ENCODE results near the gene ADGRB3. TPM values are rescaled to one million over a fixed set of nuclear protein-coding genes. Genes with fewer than 3 reads are reported as not detected.

ADGRB3 gene
- total RNA-seq, 4 donors from 2014 or later = 5.3 to 15.6 (median 7.6) TPM

DNA sequence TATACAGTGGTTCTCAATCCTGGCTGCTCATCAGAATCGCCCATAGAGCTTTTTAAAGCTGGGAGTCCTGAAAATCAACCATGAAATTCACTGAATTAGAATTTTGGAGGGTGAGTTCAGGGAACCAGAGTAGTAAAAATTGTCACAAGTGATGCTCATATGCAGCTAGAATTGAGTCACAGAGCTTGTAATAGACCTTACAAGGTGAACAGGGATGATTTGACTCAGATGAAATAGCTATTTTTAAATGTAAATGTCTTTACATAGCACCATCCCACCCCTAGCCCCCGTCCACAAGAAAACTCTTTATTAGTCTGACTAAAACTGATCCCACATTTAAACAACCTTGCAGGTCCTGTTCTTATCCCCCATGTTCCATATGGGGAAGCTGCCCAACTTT, 630.0 kb downstream of the ADGRB3 start:
- TF ChIP-seq POLR2A (IDR thresholded peaks at IDR 0.05) = no peak
- TF ChIP-seq, protein P1, sequence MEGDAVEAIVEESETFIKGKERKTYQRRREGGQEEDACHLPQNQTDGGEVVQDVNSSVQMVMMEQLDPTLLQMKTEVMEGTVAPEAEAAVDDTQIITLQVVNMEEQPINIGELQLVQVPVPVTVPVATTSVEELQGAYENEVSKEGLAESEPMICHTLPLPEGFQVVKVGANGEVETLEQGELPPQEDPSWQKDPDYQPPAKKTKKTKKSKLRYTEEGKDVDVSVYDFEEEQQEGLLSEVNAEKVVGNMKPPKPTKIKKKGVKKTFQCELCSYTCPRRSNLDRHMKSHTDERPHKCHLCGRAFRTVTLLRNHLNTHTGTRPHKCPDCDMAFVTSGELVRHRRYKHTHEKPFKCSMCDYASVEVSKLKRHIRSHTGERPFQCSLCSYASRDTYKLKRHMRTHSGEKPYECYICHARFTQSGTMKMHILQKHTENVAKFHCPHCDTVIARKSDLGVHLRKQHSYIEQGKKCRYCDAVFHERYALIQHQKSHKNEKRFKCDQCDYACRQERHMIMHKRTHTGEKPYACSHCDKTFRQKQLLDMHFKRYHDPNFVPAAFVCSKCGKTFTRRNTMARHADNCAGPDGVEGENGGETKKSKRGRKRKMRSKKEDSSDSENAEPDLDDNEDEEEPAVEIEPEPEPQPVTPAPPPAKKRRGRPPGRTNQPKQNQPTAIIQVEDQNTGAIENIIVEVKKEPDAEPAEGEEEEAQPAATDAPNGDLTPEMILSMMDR (IDR thresholded peaks at IDR 0.05) = no peak

DNA sequence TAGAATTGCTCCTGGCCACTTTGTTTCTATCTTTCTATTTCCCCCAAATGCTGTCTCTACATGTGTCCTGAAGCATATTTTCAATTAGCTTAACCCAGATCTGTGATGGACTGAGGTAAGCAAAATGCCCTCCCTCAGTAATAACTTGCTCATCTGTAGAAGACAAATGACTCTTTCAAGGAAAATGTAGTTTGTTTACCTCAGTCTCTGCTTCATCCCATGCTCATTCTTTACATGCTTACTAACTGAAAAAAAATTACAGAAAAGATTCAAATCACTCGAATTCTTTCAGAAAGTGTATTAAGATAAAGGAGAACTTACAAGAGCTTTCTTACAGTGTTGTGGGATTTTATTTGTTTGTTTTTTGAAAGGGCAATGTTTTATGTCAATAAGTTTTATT, 630.6 kb downstream of the ADGRB3 start:
- Histone ChIP-seq H3K36me3 (no peaks in the 10 kb centered on the region), H3K27me3 (no peaks in the 10 kb centered on the region), H3K4me3 (no peak overlapping the region), H3K4me1 (no peaks in the 10 kb centered on the region), H3K9me3 (no peaks in the 10 kb centered on the region), H3K27ac (no peak overlapping the region)
- TF ChIP-seq, protein P1 (IDR thresholded peaks at IDR 0.05) = no peak
- TF ChIP-seq POLR2A (IDR thresholded peaks at IDR 0.05) = no peak
- no peak for DNase-seq
- intact Hi-C loops (cut with DNase I; ENCODE audit: low total_unique reads) = loop anchor here (2.0 kb wide), 1 partner anchor 13 kb away; no protein-coding TSS in a partner anchor

More for the DNA sequence above, 630.0 kb downstream of the ADGRB3 start:
- no peak for DNase-seq
- Histone ChIP-seq H3K9me3 (no peaks in the 10 kb centered on the region), H3K4me3 (no peak overlapping the region), H3K27ac (no peak overlapping the region), H3K27me3 (no peaks in the 10 kb centered on the region), H3K36me3 (no peaks in the 10 kb centered on the region), H3K4me1 (no peaks in the 10 kb centered on the region)
- intact Hi-C loops (cut with DNase I; ENCODE audit: low total_unique reads) = no loop called here

DNA sequence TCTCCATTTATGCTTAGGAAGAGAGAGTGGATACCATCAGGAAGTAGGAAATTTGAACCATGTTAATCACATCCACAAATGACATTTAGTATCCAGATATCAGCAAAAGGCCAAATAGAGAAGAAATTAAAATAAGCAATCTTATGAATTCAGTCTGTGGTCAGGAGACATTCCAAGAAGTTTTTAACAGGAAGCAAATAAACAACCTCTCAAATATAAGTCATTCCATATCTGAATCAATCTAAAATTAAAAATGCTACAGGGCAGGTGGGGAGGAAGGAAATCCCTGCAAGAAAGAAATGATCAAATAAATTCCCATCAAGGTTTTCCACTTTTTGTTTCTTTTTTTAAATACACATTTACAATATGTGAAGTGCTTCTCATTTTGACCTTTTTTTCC, 641.1 kb downstream of the ADGRB3 start:
- Histone ChIP-seq H3K9me3 (no peaks in the 10 kb centered on the region), H3K27ac (no peak overlapping the region), H3K27me3 (no peaks in the 10 kb centered on the region), H3K36me3 (no peaks in the 10 kb centered on the region), H3K4me1 (no peaks in the 10 kb centered on the region), H3K4me3 (no peak overlapping the region)
- DNase-seq = no peak
- TF ChIP-seq, protein P1 (IDR thresholded peaks at IDR 0.05) = no peak
- no peak for TF ChIP-seq POLR2A (IDR thresholded peaks at IDR 0.05)
- intact Hi-C loops (cut with DNase I; ENCODE audit: low total_unique reads) = no loop called here

DNA sequence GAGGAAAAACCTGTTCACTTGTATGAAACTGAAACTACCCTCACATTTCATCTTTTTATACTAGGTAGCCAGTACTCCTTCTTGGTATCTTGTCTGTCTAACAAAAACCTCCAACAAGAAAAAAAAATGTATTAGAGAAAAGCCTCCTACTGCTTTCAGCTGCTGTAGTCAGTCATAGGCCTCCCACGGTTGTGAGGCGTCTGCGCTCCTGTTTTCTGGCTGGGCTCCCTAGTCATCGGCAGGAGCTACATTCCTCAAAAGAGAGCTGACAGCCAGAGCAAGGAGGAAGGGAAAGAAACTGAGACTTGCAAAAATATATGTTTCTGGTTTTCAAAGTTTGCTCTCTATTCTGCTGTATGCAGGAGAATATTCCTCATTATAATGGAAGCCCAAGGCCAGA, 644.7 kb downstream of the ADGRB3 start:
- Histone ChIP-seq H3K4me3 (no peak overlapping the region), H3K27ac (no peak overlapping the region), H3K9me3 (no peaks in the 10 kb centered on the region), H3K36me3 (no peaks in the 10 kb centered on the region), H3K27me3 (no peaks in the 10 kb centered on the region), H3K4me1 (no peaks in the 10 kb centered on the region)
- intact Hi-C loops (cut with DNase I; ENCODE audit: low total_unique reads) = no loop called here
- no peak for DNase-seq
- no peak for TF ChIP-seq POLR2A (IDR thresholded peaks at IDR 0.05)
- TF ChIP-seq, protein P1 (IDR thresholded peaks at IDR 0.05) = no peak

DNA sequence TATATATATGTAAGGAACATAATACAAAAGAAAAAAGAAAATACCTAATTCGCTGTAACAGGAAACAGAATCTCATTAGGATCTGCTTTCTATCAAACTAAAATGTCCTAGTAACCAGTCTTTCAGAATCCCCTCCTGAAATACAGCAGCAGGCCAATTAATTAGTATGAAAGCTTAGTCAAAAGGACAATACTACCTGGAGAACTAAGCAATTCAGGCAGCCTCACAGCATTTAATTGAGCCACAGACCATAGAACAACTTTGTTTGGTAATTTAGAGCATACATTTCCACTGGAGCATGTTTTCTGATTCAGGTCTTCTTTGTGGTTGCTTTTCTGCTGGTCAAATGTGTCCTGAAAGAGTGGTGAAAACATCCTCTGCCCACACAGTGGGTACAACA, 645.8 kb downstream of the ADGRB3 start:
- Histone ChIP-seq H3K9me3 (no peaks in the 10 kb centered on the region), H3K4me3 (no peak overlapping the region), H3K27ac (no peak overlapping the region), H3K4me1 (no peaks in the 10 kb centered on the region), H3K27me3 (no peaks in the 10 kb centered on the region), H3K36me3 (no peaks in the 10 kb centered on the region)
- TF ChIP-seq POLR2A (IDR thresholded peaks at IDR 0.05) = no peak
- TF ChIP-seq, protein P1 (IDR thresholded peaks at IDR 0.05) = no peak
- no peak for DNase-seq
- intact Hi-C loops (cut with DNase I; ENCODE audit: low total_unique reads) = no loop called here
